Stimulated activated CD4-positive, alpha-beta T cell treated with anti-CD3 and anti-CD28 coated beads, Interleukin-12 subunit alpha, Interleukin-12 subunit beta, amount 100 ng/mL, for 24 hours (primary cell): ENCODE measurements around the gene ZNF668.
"Not testable (repeated sequence)": the region's sequence is repeated elsewhere in the genome, so short reads cannot be mapped to it uniquely, and the experiment has no call there.

Experiments
- DNase-seq, 2 experiments: peaks; one replicate each; pipeline ENCODE4 v3.0.0-alpha.2; 2020; ENCODE audit warnings: low read depth in 2 of 2

ZNF668 gene

GRCh38 chr16:31100876-31101641 is 27.0 kb upstream of the ZNF668 start:
- not testable (repeated sequence) for DNase-seq

- DNase-seq: no peak
Measured at GRCh38 chr16:31099860-31100638, 26.0 kb upstream of the ZNF668 start.

GRCh38 chr16:31094424-31095120 is 20.5 kb upstream of the ZNF668 start, which contains the start of gene VKORC1:
VKORC1 (minus strand) TSS chr16:31094797; CDS start chr16:31094729, 68 bp downstream.
- peak; percentile 83 to 91 for DNase-seq

- DNase-seq: no peak
Measured at GRCh38 chr16:31094088-31094423, 20.0 kb upstream of the ZNF668 start.

GRCh38 chr16:31093132-31093703 is 19.2 kb upstream of the ZNF668 start:
- DNase-seq: no peak

GRCh38 chr16:31092330-31092729 is 18.3 kb upstream of the ZNF668 start:
- DNase-seq: no peak

GRCh38 chr16:31090540-31090939 is 16.5 kb upstream of the ZNF668 start:
- no peak for DNase-seq

GRCh38 chr16:31089199-31089598 is 15.2 kb upstream of the ZNF668 start:
- DNase-seq: no peak

- DNase-seq: no peak
Measured at GRCh38 chr16:31088459-31089183, 14.6 kb upstream of the ZNF668 start, which contains the start of gene PRSS53. PRSS53 (minus strand) TSS chr16:31088943; CDS start chr16:31088809, 134 bp downstream.

- no peak for DNase-seq
Measured at GRCh38 chr16:31087971-31088370, 13.9 kb upstream of the ZNF668 start.

GRCh38 chr16:31087481-31087880 is 13.4 kb upstream of the ZNF668 start:
- DNase-seq: no peak

- no peak for DNase-seq
Measured at GRCh38 chr16:31086629-31086906, 12.5 kb upstream of the ZNF668 start.

GRCh38 chr16:31085873-31086628 is 12.0 kb upstream of the ZNF668 start:
- no peak for DNase-seq

- no peak for DNase-seq
Measured at GRCh38 chr16:31085411-31085810, 11.4 kb upstream of the ZNF668 start.

- no peak for DNase-seq
Measured at GRCh38 chr16:31084584-31085302, 10.7 kb upstream of the ZNF668 start.

- no peak for DNase-seq
Measured at GRCh38 chr16:31083981-31084380, 9.9 kb upstream of the ZNF668 start.

GRCh38 chr16:31083556-31083955 is 9.5 kb upstream of the ZNF668 start:
- DNase-seq: no peak

GRCh38 chr16:31083081-31083480 is 9.0 kb upstream of the ZNF668 start:
- DNase-seq: no peak

- DNase-seq: no peak
Measured at GRCh38 chr16:31082368-31083045, 8.5 kb upstream of the ZNF668 start.
